ENCODE data around the gene MREG. TPM values are rescaled to one million over a fixed set of nuclear protein-coding genes. Genes with fewer than 3 reads are reported as not detected.

The MREG gene
- total RNA-seq, 1 donor from 2014 or later: 7.7 TPM

DNA sequence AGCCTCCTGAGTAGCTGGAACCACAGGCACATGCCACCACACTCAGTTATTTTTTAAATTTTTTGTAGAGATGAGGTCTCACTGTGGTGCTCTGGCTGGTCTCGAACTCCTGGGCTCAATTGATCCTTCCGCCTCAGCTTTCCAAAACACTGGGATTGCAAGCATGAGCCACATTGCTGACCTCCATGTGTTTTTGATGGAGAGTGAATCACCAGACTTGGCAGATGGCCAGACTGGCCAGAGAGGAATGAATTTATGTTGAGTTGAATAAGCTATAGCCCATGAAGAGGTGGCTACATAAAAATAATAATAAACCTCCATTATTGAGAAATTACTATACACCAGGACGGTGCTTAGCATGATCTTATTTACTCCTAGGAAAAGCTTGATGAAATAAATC, 91.5 kb downstream of the MREG start:
- peak; percentile 68 for DNase-seq (ENCODE audit: extremely low read depth, low read depth, low spot score)

DNA sequence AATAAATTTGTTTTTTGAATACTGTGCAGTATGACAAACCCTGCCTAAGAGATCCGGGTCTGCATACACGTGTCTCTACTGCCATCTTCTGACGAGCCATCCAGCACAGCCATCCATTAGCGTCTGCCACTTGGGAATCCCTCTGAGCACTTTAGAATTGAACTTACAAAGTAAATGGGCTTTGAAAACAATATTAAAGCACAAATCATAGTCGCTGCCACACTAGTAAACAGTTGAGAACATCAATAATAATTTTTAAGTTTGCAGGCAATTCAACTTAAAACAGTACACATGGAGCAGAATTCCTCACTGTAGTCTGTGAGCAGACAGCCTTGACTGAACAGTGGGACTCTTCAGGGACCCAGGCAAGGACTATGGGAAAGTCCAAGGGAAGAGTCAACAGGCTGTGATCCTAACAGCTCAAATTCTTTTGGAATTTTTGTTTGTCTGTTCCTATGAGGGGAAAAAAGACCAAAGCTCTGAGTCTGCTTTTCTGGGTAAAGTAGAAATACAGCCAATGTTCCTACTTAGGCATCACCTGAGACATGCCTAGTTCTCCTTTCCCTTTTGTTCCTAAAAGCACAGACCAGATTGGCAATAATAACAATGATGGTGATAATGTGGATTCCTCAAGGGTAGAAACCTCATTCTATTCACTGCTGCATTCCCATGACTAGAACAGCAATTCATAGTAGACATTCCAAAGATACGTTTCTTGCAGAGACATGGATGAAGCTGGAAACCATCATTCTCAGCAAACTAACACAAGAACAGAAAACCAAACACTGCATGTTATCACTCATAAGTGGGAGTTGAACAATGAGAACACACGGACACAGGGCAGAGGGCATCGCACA, 92.9 kb downstream of the MREG start:
- peak; percentile 70 for DNase-seq (ENCODE audit: extremely low read depth, low read depth, low spot score)

DNA sequence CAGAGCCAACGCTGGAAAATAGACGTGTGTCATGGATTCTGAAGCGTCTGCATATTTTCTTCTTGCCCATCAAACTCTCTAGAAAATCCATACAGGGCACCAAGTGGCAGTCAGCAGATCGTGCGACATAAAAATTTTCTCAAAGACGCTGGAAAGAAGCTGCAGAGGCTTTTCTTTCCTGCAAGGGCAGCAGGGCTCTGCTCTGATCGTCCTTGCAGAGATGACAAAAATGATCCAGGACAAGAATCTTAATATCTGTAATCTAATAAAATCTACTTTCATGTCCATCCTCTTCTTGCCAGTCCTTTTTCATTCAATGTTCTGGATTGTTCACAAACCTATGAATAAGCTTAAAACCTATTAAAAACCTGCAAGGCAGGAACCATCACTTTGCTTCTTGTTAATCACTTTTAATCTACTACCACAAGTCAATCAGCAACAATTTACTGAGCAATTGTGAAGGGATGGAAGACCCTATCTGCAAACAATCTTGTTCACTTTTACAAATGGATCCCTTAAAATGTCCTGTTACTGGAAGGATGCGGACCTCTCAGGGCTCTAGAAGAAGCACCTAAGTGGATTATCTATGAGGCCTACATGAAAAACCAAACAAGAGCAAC, 93.6 kb downstream of the MREG start:
- DNase-seq (ENCODE audit: extremely low read depth, low read depth, low spot score): no peak

DNA sequence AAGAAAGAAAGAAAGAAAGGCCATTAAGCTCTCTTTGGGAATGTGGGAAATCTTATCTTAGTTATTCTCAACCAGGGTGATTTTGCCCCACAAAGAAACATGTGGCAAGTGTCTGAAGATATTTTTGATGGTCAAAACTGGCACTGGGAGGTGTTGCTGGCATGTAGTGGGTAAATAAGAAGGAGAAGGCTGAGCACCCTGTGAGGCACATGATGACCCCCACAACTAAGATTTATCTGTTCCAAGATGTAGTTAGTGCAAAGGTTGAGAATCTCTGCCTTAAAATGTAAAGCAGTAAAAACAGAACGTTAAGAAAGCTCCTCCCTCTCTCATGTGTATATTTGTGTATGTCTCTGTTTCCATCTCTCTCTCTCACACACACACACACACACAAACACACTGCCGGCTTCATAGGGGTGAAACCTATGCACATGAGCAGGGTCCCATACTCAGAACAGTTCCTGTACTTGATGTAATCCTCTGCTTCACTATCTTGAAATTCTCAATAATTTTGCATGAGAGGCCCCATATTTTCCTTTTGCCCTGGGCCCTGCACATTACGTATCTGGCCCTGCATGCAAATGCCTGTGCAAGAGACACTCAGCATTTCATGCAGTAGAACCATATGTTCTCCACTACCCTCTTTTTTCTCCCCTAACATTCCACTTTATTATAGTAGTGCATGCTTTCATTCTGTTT, 94.3 kb downstream of the MREG start:
- no peak for DNase-seq (ENCODE audit: extremely low read depth, low read depth, low spot score)

DNA sequence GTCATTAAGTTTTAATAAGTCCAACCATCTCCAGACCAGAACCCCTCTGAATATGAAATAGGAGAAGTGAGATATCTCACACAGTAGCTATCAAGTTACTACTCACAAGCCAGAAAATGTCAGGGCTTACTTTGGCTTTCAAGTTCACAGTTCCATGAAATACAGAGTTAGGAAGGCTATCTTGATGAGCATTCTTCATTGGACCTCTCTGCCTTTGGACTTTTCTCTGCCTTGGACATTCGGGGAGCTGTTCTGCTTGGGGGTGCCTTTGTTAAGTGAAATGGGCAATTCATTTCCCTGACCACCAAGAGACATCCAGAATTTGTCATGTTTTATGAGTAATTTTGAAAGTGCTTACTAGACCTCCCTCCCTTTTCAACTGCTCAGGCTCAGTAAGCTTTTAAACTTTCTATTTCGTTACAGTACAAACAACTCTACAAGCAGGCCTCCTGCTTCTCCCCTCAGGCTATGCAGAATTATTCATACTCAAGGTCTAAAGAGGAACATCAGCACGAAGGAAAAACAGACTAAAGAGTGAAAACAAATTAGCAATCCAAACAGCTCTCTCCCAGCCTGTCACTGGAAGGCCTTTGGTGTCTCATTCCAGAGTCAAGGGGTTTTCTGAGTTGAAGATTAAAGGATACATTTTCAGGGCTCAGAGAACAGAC, 95.3 kb downstream of the MREG start:
- DNase-seq (ENCODE audit: extremely low read depth, low read depth, low spot score): no peak

DNA sequence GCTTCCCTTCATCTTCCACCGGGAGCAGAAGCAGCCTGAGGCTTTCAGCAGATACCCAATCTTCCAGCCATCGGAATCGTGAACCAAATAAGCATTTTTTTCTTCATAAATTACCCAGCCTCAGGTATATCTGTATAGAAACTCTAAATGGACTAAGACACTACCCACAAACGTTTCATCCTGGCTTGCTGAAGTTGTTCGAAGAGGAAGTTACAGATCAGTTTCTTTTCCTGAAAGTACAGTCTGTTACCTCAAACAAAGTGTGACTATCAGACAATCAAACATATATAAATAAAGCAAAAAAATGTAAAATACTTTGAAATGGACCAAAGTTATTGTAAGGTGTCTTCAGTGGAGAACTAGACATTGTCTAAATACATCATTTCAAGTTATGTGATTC, 97.9 kb downstream of the MREG start:
- DNase-seq (ENCODE audit: extremely low read depth, low read depth, low spot score): no peak

DNA sequence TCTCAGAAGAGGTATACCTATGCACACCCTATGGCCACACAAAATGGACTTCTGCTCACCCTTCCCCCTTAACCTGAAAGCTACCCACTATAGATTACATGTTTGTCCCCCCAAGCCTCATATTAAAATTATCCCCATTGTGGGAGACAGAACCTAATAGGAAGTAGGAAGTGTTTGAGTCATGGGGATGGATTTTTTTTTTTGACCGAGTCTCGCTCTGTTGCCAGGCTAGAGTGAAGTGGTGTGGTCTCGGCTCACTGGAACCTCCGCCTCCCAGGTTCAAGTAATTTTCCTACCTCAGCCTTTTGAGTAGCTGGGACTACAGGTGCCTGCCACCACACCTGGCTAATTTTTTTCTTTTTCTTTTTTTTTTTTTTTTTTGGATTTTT, 98.6 kb downstream of the MREG start:
- DNase-seq (ENCODE audit: extremely low read depth, low read depth, low spot score): no peak

DNA sequence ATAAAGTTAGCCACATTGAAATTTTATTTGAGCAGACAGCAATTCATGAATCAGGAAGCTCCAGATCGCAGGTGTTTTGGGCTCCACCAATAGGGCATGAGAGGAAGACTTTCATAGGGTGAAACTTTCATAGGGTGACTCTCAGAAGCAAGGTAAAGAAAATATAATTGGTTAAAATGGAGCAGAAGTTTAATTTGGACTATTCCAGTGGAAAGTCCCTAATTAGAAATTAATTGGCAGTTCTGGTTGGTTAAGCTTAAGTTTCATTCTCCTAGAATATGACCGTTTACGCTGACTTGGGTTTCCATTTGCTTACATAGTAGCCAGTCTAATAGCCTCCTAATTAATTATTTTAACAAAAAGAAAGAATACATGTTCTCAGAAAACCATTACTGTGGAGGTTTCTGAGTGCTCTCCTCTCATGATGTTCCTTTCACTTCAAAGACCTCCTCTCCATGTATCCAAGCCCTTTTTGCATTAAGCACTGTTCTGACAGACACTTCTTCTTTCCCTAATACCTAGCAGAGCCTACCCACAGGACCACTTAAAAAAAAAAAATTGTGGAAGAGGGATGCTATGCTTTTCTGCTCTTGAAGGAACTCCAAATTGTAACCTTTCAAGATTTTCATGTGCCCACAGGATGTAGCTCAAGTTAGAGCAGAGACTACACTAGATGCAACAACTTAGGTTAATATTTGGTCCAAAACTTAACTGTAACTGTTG, 99.1 kb downstream of the MREG start:
- DNase-seq (ENCODE audit: extremely low read depth, low read depth, low spot score): no peak

DNA sequence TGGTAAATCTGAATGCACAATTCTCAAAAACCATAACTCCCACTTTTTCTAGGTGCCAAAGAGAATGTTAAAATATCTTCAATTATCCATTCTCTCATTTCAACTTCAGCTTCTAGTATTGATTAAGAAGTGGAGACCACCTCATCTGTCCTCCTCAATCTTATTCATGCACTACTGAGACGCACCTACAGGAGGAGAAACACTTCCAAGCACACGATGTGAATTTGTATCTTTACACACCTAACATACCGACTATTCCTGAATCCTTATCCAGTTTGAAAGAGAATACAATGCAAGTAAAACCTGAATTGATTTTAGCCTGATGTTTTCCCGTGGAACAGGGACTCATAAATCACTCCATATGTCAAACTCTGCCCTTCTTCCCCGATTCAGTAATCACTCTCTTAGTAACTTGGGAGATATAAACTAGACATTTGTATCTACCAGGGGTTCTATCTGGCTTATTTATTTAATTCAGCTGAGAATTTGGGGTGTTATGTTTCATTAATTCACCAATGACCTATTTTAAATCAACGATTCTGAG, 101.0 kb downstream of the MREG start:
- DNase-seq (ENCODE audit: extremely low read depth, low read depth, low spot score): no peak

DNA sequence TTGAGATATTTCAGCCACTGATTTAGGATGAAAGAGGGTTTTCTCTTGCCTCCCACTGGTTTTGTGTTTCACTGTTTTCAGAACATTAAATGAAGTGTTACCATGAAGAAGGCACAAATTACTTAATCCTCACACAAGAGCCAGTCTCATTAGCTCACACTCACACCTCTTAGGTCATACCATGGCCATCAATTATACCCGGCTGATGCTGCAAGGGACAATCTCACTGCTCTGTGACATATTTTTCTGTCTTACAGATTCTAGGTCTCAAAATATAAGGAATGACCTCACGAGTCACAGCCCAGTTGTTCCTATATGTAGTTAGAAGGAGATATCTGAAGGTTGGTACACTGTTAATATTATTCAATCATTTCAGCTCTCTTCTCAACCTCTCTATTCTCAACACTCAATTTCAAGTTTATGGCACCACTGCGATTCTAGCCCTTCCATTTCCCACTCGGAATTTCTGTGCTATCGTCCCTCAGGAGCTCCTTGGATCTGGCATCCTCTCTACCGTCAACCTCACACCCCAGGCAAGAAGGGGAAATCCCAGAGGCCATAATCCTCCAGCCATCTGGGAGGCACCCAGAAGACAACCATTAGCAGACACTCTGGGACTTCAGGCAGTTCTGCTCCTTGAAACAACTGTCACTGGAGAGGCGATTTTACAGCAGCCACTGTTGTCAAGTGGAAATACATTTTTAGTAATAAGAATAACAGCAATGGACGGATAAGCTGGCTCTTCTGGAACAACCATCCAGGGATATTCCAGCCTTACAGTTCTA, 101.9 kb downstream of the MREG start:
- DNase-seq (ENCODE audit: extremely low read depth, low read depth, low spot score): no peak

DNA sequence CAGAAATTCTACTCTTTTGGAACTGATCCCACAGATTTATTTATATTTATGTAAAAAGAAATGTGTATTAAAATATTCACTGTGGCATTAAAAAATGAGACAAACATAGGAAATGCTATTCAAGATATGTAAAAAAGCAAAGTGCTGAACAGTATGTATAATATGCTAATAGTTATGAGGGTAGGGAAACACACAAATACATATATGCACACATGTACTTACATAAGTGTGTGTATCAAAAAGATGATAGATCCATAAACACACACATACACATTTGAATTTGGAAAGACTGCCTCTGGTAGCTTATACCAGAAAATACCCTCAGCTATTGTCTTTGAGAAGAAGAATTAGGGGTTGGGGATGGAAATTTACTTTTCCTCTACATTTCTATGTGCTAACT, 103.2 kb downstream of the MREG start:
- DNase-seq (ENCODE audit: extremely low read depth, low read depth, low spot score): no peak

DNA sequence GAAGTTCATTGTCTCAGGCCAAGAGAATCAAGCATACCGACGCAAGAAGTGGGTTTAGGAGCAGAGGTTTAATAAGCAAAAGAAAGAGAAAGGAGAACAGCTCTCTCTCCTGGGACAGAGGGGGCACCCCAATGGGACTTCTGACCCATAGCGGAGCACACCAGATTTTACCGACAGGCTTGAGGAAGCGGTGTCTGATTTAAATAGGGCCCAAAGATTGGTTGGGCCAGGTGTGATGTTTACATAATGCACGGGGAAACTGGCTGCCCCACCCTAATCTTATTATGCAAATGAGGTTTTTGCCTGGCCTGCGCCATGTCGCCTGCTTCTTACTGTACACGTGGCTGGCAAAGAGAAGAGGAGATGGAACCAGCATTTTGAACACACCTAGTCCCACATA, 106.2 kb downstream of the MREG start:
- no peak for DNase-seq (ENCODE audit: extremely low read depth, low read depth, low spot score)

DNA sequence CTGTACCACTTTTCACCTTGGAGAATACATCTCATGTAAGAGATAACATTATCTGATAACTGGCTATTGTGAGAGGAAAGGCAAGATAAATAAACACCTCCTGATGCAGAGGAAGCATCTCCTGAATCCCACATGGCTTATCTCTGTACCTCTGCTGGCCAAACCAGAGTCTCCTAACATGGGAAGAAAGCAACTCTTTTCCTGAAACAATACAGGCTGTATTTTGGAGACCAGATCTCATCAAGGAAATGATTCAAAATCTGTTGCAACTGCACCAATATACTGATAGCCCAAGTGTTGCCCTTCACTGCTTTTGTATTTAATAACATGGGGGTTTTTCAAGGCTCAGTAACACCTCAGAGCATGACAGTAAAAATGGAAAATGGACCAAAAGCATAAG, 106.9 kb downstream of the MREG start:
- DNase-seq (ENCODE audit: extremely low read depth, low read depth, low spot score): no peak

DNA sequence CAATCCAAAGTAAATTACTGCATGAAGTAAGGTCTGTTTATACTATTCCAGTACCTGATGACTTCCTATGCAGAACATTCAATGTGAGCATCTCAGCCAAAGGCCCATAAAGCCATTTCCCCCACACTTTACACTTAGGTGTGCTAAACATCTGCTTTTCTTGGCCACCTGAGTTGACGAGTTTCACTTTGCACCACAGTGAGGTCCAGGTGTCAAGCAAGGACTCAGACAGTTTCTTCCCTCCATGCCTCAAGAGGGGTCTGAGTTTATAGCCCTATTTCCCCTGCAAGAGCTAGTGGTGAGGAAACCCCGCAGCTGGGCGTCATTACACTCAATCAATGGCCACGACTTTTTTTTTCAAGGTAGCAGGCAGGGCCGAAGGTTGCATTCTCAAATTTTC, 107.7 kb downstream of the MREG start:
- no peak for DNase-seq (ENCODE audit: extremely low read depth, low read depth, low spot score)

DNA sequence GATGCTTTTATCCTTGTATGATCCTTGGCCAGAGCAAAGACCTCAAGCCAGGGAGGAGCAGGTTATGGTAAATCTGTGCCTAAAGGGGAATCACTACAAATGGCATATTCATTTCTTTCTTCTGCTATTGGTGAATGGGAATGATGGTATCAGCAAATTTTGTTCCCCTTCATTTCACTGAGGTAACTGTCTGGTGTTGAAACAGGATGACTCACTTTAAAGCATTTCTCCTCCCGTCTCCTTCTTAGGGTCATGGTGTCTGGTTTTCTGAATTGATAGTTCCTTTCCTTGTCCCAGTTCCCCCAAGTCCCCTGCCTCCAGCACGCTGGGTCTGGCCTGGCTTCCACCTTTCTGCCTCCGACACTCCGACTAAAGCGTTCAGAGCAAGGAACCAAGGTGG, 109.2 kb downstream of the MREG start:
- no peak for DNase-seq (ENCODE audit: extremely low read depth, low read depth, low spot score)

DNA sequence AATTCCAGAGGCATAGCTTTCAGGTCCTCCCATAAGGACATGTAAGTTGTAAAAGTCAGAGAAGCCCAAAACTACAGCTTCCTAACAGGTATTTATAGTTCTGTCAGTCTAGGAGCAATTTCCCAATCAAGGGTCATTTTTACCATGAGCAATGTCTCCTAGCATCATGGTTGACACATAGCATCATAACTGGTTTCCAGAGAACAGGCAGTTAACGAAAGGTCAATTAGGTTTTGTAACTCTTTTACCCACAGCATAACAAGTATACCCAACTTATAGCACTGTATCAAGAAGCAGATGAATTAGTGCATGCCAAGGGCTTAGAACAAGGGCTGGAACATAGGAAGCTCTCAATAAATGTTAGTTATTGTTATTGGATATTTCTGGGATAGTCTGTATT, 110.1 kb downstream of the MREG start:
- DNase-seq (ENCODE audit: extremely low read depth, low read depth, low spot score): no peak

DNA sequence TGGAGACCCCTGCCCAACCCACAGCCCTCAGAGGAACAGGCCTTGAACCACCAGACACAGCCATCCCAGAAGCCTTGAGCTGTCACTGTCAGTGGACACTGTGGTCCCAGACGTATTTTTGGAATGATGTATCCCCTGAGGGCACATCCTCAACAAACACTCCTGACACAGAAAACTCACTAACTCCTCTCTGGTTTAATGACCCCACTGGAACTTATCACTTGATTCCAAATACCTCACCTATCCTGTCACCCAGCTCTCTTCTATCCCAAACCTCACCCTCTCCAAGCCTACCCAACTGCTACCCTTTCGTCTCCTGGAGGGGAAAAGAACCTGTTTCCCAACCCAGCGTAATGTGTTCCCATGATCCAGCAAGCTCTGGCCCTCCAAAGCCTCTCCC, 111.6 kb downstream of the MREG start:
- DNase-seq (ENCODE audit: extremely low read depth, low read depth, low spot score): no peak

DNA sequence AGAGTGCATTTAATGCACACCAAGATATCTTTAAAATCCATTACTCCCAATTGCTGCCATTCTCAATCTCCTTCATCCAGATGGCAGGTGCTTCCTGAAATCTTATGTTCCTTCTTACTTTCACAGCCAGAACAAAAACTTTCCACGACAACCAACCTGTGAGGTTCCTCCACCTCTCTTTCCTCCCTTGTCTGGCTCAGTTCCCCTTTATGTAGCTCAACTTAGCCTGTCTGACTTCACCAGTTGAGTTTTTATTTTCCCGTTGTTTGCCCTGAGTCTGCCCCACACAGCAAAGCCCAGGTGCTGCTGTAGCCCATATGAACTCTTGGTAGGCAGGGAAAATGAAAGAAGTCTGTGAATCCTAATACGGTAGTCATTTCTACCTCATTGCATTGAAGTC, 112.5 kb downstream of the MREG start:
- peak; percentile 31 for DNase-seq (ENCODE audit: extremely low read depth, low read depth, low spot score)

DNA sequence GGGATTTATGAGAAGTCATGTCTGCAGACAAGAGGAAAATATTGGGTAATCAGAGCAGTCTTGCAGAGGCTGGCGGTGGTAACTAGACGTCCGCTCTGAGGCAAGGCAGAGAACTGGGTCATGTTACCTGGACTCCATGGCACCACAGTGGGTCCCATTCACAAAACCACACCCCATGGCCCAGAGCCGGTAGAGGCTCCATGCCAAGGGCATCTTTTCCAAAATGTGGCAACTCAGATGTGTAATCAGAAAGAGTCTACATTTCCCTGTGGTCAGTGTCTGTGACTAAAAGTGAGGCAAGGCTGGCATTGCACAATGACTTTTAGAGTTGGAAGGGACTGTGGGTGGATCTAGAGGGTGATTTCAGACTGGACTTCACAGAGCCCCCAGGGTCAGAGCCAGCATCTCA, 113.1 kb downstream of the MREG start:
- DNase-seq (ENCODE audit: extremely low read depth, low read depth, low spot score): no peak

Data from glomerular endothelial cell (primary cell).